H1 (cell line): ENCODE results near the gene DCAF17. TPM values are rescaled to one million over a fixed set of nuclear protein-coding genes. Genes with fewer than 3 reads are reported as not detected.

Experiments used
- CTCF ChIA-PET: fragments of 300-600 bp; sonication (Branson Sonifier 250); formaldehyde crosslinking; loops from one replicate; lab custom pipeline; 2021; ENCODE audit not compliant: partially characterized antibody; lab: Charles Lee
- POLR2A ChIA-PET: fragments of 300-600 bp; sonication (Branson Sonifier 250); formaldehyde crosslinking; loops from one replicate; lab custom pipeline; 2021; ENCODE audit warnings: inconsistent platforms; ENCODE audit not compliant: partially characterized antibody; lab: Charles Lee
- DNase-seq, 2 experiments: peaks; one replicate each; pipeline versions ENCODE4 v3.0.0 to v3.0.0-alpha.2; 2010 to 2022; ENCODE audit warnings: low spot score in 2 of 2, low read depth in 1 of 2, mixed read lengths in 1 of 2
- FAIRE-seq: peaks from 2 replicates; lab custom pipeline; 2011; peaks lifted over from hg19 to GRCh38; lab: Jason Lieb, UNC
- H2AFZ ChIP-seq: 2 replicates; pipeline ENCODE4 v1.8.1; 2012; ENCODE audit warnings: low read length, inconsistent platforms
- H2AK5ac ChIP-seq: 2 replicates; pipeline ENCODE4 v1.6.1; 2013; ENCODE audit warnings: low read depth, low read length
- H2BK120ac ChIP-seq: replicated peaks from 2 replicates; pipeline ENCODE3; 2013; ENCODE audit warnings: low read depth, low read length, inconsistent platforms
- H2BK12ac ChIP-seq: 2 replicates; pipeline ENCODE4 v1.6.1; 2013; ENCODE audit warnings: low read depth, low read length
- H2BK15ac ChIP-seq: 2 replicates; pipeline ENCODE4 v1.6.1; 2013; ENCODE audit warnings: low read length
- H2BK20ac ChIP-seq: 2 replicates; pipeline ENCODE4 v1.6.1; 2013; ENCODE audit warnings: low read length
- H2BK5ac ChIP-seq: 2 replicates; pipeline ENCODE4 v1.6.1; 2013; ENCODE audit warnings: low read depth, low read length
- H3K14ac ChIP-seq: 2 replicates; pipeline ENCODE4 v1.6.1; 2013; ENCODE audit warnings: inconsistent platforms; ENCODE audit not compliant: insufficient read length
- H3K18ac ChIP-seq: 2 replicates; pipeline ENCODE4 v1.6.1; 2013; ENCODE audit warnings: low read length; ENCODE audit errors: extremely low read depth
- H3K23ac ChIP-seq: 2 replicates; pipeline ENCODE4 v1.6.1; 2013; ENCODE audit warnings: inconsistent platforms; ENCODE audit not compliant: insufficient read length
- H3K23me2 ChIP-seq: 2 replicates; pipeline ENCODE4 v1.6.1; 2013; ENCODE audit warnings: low read depth, low read length
- H3K27ac ChIP-seq: 2 replicates; pipeline ENCODE4 v1.6.1; 2011; ENCODE audit warnings: low read depth, low read length, inconsistent platforms
- H3K27me3 ChIP-seq, 4 experiments: replicated peaks in 1 of 4; 1 replicate in 1 of 4; 2 replicates in 3 of 4; pipeline versions ENCODE4 v1.6.1 to v1.8.1; 2011 to 2013; ENCODE audit warnings: low read length in 3 of 4, mild to moderate bottlenecking in 3 of 4, inconsistent platforms in 2 of 4, mixed read lengths in 2 of 4, moderate library complexity in 1 of 4; ENCODE audit not compliant: control insufficient read depth in 3 of 4, insufficient read depth in 3 of 4; ENCODE audit errors: extremely low read depth in 1 of 4
- H3K36me3 ChIP-seq, 4 experiments: 2 replicates each; pipeline versions ENCODE4 v1.6.1 to v1.8.1; 2011 to 2013; ENCODE audit warnings: mild to moderate bottlenecking in 4 of 4, low read length in 3 of 4, moderate library complexity in 2 of 4, control low read depth in 1 of 4, inconsistent platforms in 1 of 4; ENCODE audit not compliant: insufficient read depth in 4 of 4, control insufficient read depth in 2 of 4
- H3K4ac ChIP-seq: replicated peaks from 2 replicates; pipeline ENCODE3; 2013; ENCODE audit warnings: low read length, low read depth, mixed read lengths, inconsistent platforms; ENCODE audit not compliant: insufficient read length
- H3K4me1 ChIP-seq, 4 experiments: replicated peaks in 1 of 4; 1 replicate in 1 of 4; 2 replicates in 3 of 4; pipeline versions ENCODE4 v1.6.1 to v1.8.1; 2011 to 2013; ENCODE audit warnings: low read length in 3 of 4, inconsistent platforms in 2 of 4, mixed read lengths in 1 of 4; ENCODE audit not compliant: insufficient read depth in 4 of 4, control insufficient read depth in 3 of 4
- H3K4me2 ChIP-seq, 2 experiments: 2 replicates each; pipeline versions ENCODE4 v1.6.1 to v1.8.1; 2011 to 2013; ENCODE audit warnings: low read depth in 2 of 2, low read length in 2 of 2, control low read depth in 1 of 2, inconsistent platforms in 1 of 2, mild to moderate bottlenecking in 1 of 2; ENCODE audit not compliant: insufficient read depth in 1 of 2
- H3K4me3 ChIP-seq, 4 experiments: fragments of 200-600, 300-600 bp in 1 of 4; sonication (generic), shearing (Covaris generic), sonication (Bioruptor Twin) in 1 of 4; 2 replicates each; pipeline versions ENCODE4 v1.5.1 to v1.8.1; 2011 to 2016; ENCODE audit warnings: low read length in 4 of 4, low read depth in 3 of 4, control low read depth in 2 of 4, inconsistent platforms in 2 of 4, mild to moderate bottlenecking in 2 of 4, mixed read lengths in 1 of 4, moderate library complexity in 1 of 4; ENCODE audit not compliant: insufficient read depth in 2 of 4; ENCODE audit errors: extremely low read depth in 1 of 4
- H3K56ac ChIP-seq: replicated peaks from 2 replicates; pipeline ENCODE3; 2013; ENCODE audit warnings: low read depth, mild to moderate bottlenecking, mixed read lengths, low read length, inconsistent platforms; ENCODE audit not compliant: insufficient read length
- H3K79me1 ChIP-seq: 2 replicates; pipeline ENCODE4 v1.6.1; 2013; ENCODE audit warnings: low read depth, low read length, control low read depth
- H3K79me2 ChIP-seq, 2 experiments: 2 replicates each; pipeline versions ENCODE4 v1.6.1 to v1.8.1; 2012 to 2013; ENCODE audit warnings: low read length in 2 of 2, mild to moderate bottlenecking in 2 of 2, inconsistent platforms in 1 of 2; ENCODE audit not compliant: insufficient read depth in 2 of 2, control insufficient read depth in 1 of 2
- H3K9ac ChIP-seq, 4 experiments: replicated peaks in 1 of 4; 1 replicate in 1 of 4; 2 replicates in 3 of 4; pipeline versions ENCODE4 v1.6.1 to v1.8.1; 2011 to 2013; ENCODE audit warnings: low read depth in 3 of 4, low read length in 3 of 4, control low read depth in 2 of 4, mild to moderate bottlenecking in 2 of 4, moderate library complexity in 2 of 4, inconsistent platforms in 1 of 4; ENCODE audit errors: extremely low read depth in 1 of 4
- H3K9me3 ChIP-seq, 2 experiments: 2 replicates each; pipeline versions ENCODE4 v1.6.1 to v1.8.1; 2012 to 2013; ENCODE audit warnings: mild to moderate bottlenecking in 2 of 2, moderate library complexity in 2 of 2, control low read depth in 1 of 2, inconsistent platforms in 1 of 2, low read depth in 1 of 2, low read length in 1 of 2, mixed read lengths in 1 of 2; ENCODE audit not compliant: insufficient read depth in 2 of 2
- H4K20me1 ChIP-seq, 2 experiments: replicated peaks in 1 of 2; 2 replicates each; pipeline versions ENCODE3 to v1.8.1; 2011 to 2013; ENCODE audit warnings: inconsistent platforms in 2 of 2, low read length in 2 of 2, mild to moderate bottlenecking in 1 of 2; ENCODE audit not compliant: insufficient read depth in 2 of 2, control insufficient read depth in 1 of 2
- H4K5ac ChIP-seq: 2 replicates; pipeline ENCODE4 v1.6.1; 2013; ENCODE audit warnings: low read length, low read depth, mixed read lengths, inconsistent platforms; ENCODE audit not compliant: insufficient read length
- H4K8ac ChIP-seq: 2 replicates; pipeline ENCODE4 v1.8.0; 2013; ENCODE audit warnings: mild to moderate bottlenecking, moderate library complexity, low read length, inconsistent platforms; ENCODE audit not compliant: insufficient read depth; ENCODE audit errors: extremely low read depth
- H4K91ac ChIP-seq: replicated peaks from 2 replicates; pipeline ENCODE3; 2013; ENCODE audit warnings: low read length, mixed read lengths, inconsistent platforms; ENCODE audit not compliant: insufficient read length
- HDAC6 ChIP-seq: IDR thresholded peaks from one replicate; pipeline ENCODE4 v1.7.1; 2012; ENCODE audit warnings: low read depth, mild to moderate bottlenecking, inconsistent platforms, low read length, moderate library complexity
- MAFK ChIP-seq: IDR thresholded peaks from 2 replicates; pipeline ENCODE4 v1.6.1; 2012; ENCODE audit warnings: low read depth, mild to moderate bottlenecking, improper control_type of control experiment, low read length
- TAF1 ChIP-seq: IDR thresholded peaks from 2 replicates; pipeline ENCODE4 v1.6.1; 2011; ENCODE audit warnings: mild to moderate bottlenecking, low read depth, low read length
- TCF12 ChIP-seq: IDR thresholded peaks from 2 replicates; pipeline ENCODE4 v1.6.1; 2011; ENCODE audit warnings: low read depth, mild to moderate bottlenecking, low read length
- ZNF274 ChIP-seq: IDR thresholded peaks from 2 replicates; pipeline ENCODE4 v1.7.0; 2012; ENCODE audit warnings: low read length, borderline replicate concordance; ENCODE audit errors: extremely low read depth
- WGBS, 2 experiments: shearing (Covaris generic) in 1 of 2; methylation state at CpG; one replicate each; pipeline versions ENCODE4 v1.1.6 to v1.1.7; 2013 to 2015; ENCODE audit warnings: low lambda C conversion rate in 2 of 2, mixed read lengths in 2 of 2, inconsistent platforms in 1 of 2, low coverage in 1 of 2, missing lambda C conversion rate in 1 of 2; ENCODE audit not compliant: insufficient replicate concordance in 2 of 2, insufficient coverage in 1 of 2, insufficient read length in 1 of 2; ENCODE audit errors: extremely low coverage in 1 of 2, missing lambda C conversion rate in 1 of 2; 5-methylcytosine and 5-hydroxymethylcytosine counted together
- polyA plus RNA-seq, 7 experiments: library from polyadenylated mRNA; depleted of rRNA in 3 of 7; stranded (reverse) in 5 of 7; unstranded in 2 of 7; fragments of >200 nt in 5 of 7; fragments of 200-250 nt in 2 of 7; gene quantifications; 1 replicate in 5 of 7; 2 replicates in 1 of 7; 4 replicates in 1 of 7; pipeline versions ENCODE4 v1.2.1 to v1.2.3, GENCODE V29; 2011 to 2013; ENCODE audit warnings: missing spikeins in 2 of 7, mixed read lengths in 2 of 7
- total RNA-seq: library from RNA; stranded (reverse); fragmentation: NEBNext Ultra II Directional; extraction: Animal tissue kit (Norgen Biotek cat#: 25700); gene quantifications from 2 replicates; pipeline ENCODE4 v1.2.1, GENCODE V29; 2021

The DCAF17 gene
- total and polyA plus RNA-seq, 2 of the 8 experiments (the other 6 are each of a cell fraction or from before 2014, with no cell fraction given) = 10.7 to 30.0 TPM

DNA sequence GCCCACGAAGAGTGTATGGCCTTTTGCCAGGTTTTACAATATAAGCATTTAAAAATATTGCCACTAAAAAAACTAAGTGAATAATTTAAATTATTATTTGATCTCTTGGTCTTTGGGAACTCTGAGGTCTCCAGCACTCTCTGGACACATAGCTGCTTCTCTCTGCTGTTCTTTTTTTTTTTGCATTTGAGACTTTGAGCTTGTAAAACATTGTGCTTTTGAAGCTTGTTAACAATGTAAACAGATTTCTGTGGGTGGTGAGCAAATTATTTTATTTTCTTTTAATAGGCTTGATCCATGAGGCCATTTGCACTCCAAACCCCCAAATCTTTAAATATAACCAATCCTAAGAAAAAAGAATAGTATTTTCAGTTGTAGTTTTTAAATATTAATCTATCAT, 42.0 kb downstream of the DCAF17 start:
- no peak overlapping the region for H4K5ac ChIP-seq
- H3K4me1 ChIP-seq = no peaks in the 10 kb centered on the region
- no peak overlapping the region for H3K4me3 ChIP-seq
- H2BK120ac ChIP-seq = no peak overlapping the region
- POLR2A ChIA-PET = interaction anchor here (1.5 kb wide), 1 partner anchor 30 kb away, joined by 5 read pairs; no protein-coding TSS in a partner anchor
- no peaks in the 10 kb centered on the region for H3K23me2 ChIP-seq
- no peak overlapping the region for H2BK5ac ChIP-seq
- no peak overlapping the region for H3K27ac ChIP-seq
- no peak overlapping the region for H2AK5ac ChIP-seq
- TF ChIP-seq TAF1 (no peak), ZNF274 (no peak), TCF12 (no peak), HDAC6 (no peak), MAFK (no peak)
- H3K14ac ChIP-seq = no peak overlapping the region
- no peak overlapping the region for H3K56ac ChIP-seq
- H3K36me3 ChIP-seq = peaks cover 2 to 39% (median 8%) of the 10 kb centered on the region in 4 experiments; a peak in 6 of 8 replicates
- H2BK15ac ChIP-seq = no peak overlapping the region
- H3K9ac ChIP-seq = no peak overlapping the region
- no peaks in the 10 kb centered on the region for H3K79me2 ChIP-seq
- H3K4ac ChIP-seq = no peak overlapping the region
- H2AFZ ChIP-seq = no peak overlapping the region
- H3K18ac ChIP-seq = no peak overlapping the region
- H4K8ac ChIP-seq = no peak overlapping the region
- FAIRE-seq = no peak
- no peak for DNase-seq
- H3K4me2 ChIP-seq = no peak overlapping the region
- H4K20me1 ChIP-seq = no peaks in the 10 kb centered on the region
- H3K27me3 ChIP-seq = no peaks in the 10 kb centered on the region
- H3K23ac ChIP-seq = no peak overlapping the region
- no peaks in the 10 kb centered on the region for H3K79me1 ChIP-seq
- 92% methylated on average over 1 of the region's 1 CpG; no CpG with 5 or more reads in 1 of the 2 experiments for WGBS, 2 experiments
- H4K91ac ChIP-seq = no peak overlapping the region
- CTCF ChIA-PET = interaction anchor here (0.7 kb wide), 2 partner anchors 45 to 54 kb away, joined by 3 read pairs; no protein-coding TSS in a partner anchor
- H2BK12ac ChIP-seq = no peak overlapping the region
- no peaks in the 10 kb centered on the region for H3K9me3 ChIP-seq
- H2BK20ac ChIP-seq = no peak overlapping the region
